GM23338 (cell line): ENCODE measurements around the gene DBH. TPM values are rescaled to one million over a fixed set of nuclear protein-coding genes. Genes with fewer than 3 reads are reported as not detected.

ENCODE experiments used
- ATAC-seq: fragments of 200-7000 bp; cut with Tn5 transposase; 3 replicates; pipeline ENCODE4 v1.9.1; 2020
- DNase-seq: peaks from one replicate; pipeline ENCODE4 v3.0.0-alpha.2; 2015; ENCODE audit warnings: low spot score
- H2AFZ ChIP-seq: fragments of 200-600 bp; sonication (generic); 2 replicates; pipeline ENCODE4 v1.8.0; 2016; ENCODE audit warnings: antibody characterized with exemption, mild to moderate bottlenecking, moderate library complexity
- H3F3A ChIP-seq: fragments of 200-600 bp; sonication (generic); replicated peaks from 2 replicates; pipeline ENCODE4 v1.8.0; 2017; ENCODE audit warnings: antibody characterized with exemption, mixed run types, low read depth
- H3K27ac ChIP-seq: fragments of 200-600 bp; sonication (generic); 2 replicates; pipeline ENCODE4 v1.6.1; 2016; ENCODE audit warnings: low read depth
- H3K27me3 ChIP-seq: fragments of 200-600 bp; sonication (generic); 2 replicates; pipeline ENCODE4 v1.8.0; 2016; ENCODE audit warnings: mild to moderate bottlenecking, mixed run types, moderate library complexity; ENCODE audit not compliant: insufficient read depth
- H3K36me3 ChIP-seq: fragments of 200-600 bp; sonication (generic); 2 replicates; pipeline ENCODE4 v1.8.0; 2016; ENCODE audit warnings: mild to moderate bottlenecking; ENCODE audit not compliant: insufficient read depth
- H3K4me1 ChIP-seq: fragments of 200-600 bp; sonication (generic); 2 replicates; pipeline ENCODE4 v1.8.0; 2016; ENCODE audit warnings: mild to moderate bottlenecking, moderate library complexity; ENCODE audit not compliant: insufficient read depth
- H3K4me2 ChIP-seq: fragments of 200-600 bp; sonication (generic); 2 replicates; pipeline ENCODE4 v1.7.1; 2017; ENCODE audit warnings: mixed run types
- H3K4me3 ChIP-seq: fragments of 200-600 bp; sonication (generic); 2 replicates; pipeline ENCODE4 v1.6.1; 2016; ENCODE audit warnings: mixed run types
- H3K79me2 ChIP-seq: fragments of 200-600 bp; sonication (generic); replicated peaks from 2 replicates; pipeline ENCODE4 v1.8.0; 2017; ENCODE audit warnings: mild to moderate bottlenecking; ENCODE audit not compliant: insufficient read depth
- H3K9me2 ChIP-seq: fragments of 200-600 bp; sonication (generic); 2 replicates; pipeline ENCODE4 v1.8.0; 2017; ENCODE audit not compliant: insufficient read depth
- H4K20me1 ChIP-seq: fragments of 200-600 bp; sonication (generic); replicated peaks from 2 replicates; pipeline ENCODE4 v1.8.0; 2017; ENCODE audit warnings: mild to moderate bottlenecking; ENCODE audit not compliant: insufficient read depth
- H3K27ac Mint-ChIP-seq: 2 replicates; pipeline ENCODE4 v1.8.0; 2020; ENCODE audit warnings: inconsistent platforms, mild to moderate bottlenecking, moderate library complexity, mixed read lengths
- H3K27me3 Mint-ChIP-seq: 3 replicates; pipeline ENCODE4 v1.8.0; 2022; ENCODE audit warnings: low read depth, mild to moderate bottlenecking, moderate library complexity, mixed read lengths, inconsistent platforms; ENCODE audit not compliant: insufficient read depth, poor library complexity
- H3K36me3 Mint-ChIP-seq: 3 replicates; pipeline ENCODE4 v1.8.0; 2021; ENCODE audit warnings: low read depth, mild to moderate bottlenecking, inconsistent platforms, moderate library complexity, mixed read lengths
- H3K4me1 Mint-ChIP-seq: 3 replicates; pipeline ENCODE4 v1.8.0; 2020; ENCODE audit warnings: mild to moderate bottlenecking, inconsistent platforms, mixed read lengths
- H3K4me3 Mint-ChIP-seq: 3 replicates; pipeline ENCODE4 v1.8.0; 2021; ENCODE audit warnings: moderate library complexity, mild to moderate bottlenecking, inconsistent platforms, mixed read lengths
- H3K9me3 Mint-ChIP-seq: 3 replicates; pipeline ENCODE4 v1.8.0; 2020; ENCODE audit warnings: moderate library complexity, mild to moderate bottlenecking, inconsistent platforms, mixed read lengths
- CREB1 ChIP-seq: fragments of 250-450 bp; sonication (Bioruptor Pico); IDR thresholded peaks from 2 replicates; pipeline ENCODE4 v1.5.0; 2020; ENCODE audit warnings: low read depth, mild to moderate bottlenecking, moderate library complexity
- EZH2 ChIP-seq: fragments of 200-600 bp; sonication (generic); IDR thresholded peaks from one replicate; pipeline ENCODE4 v1.8.0; 2017; ENCODE audit warnings: antibody characterized with exemption, mild to moderate bottlenecking, low read depth; ENCODE audit not compliant: unreplicated experiment
- EZH2phosphoT487 ChIP-seq: fragments of 200-600 bp; sonication (generic); IDR thresholded peaks from one replicate; pipeline ENCODE4 v1.8.1; 2018; ENCODE audit warnings: antibody characterized with exemption; ENCODE audit not compliant: unreplicated experiment
- JUNB ChIP-seq: IDR thresholded peaks from one replicate; pipeline ENCODE4 v1.6.1; 2016; ENCODE audit warnings: antibody characterized with exemption; ENCODE audit not compliant: unreplicated experiment
- POLR2AphosphoS5 ChIP-seq: IDR thresholded peaks from 2 replicates; pipeline ENCODE4 v1.6.1; 2016; ENCODE audit warnings: antibody characterized with exemption, low read depth
- REST ChIP-seq: IDR thresholded peaks from one replicate; pipeline ENCODE4 v1.6.1; 2018; ENCODE audit warnings: antibody characterized with exemption; ENCODE audit not compliant: unreplicated experiment
- STAT1 ChIP-seq: IDR thresholded peaks from one replicate; pipeline ENCODE4 v1.6.1; 2016; ENCODE audit warnings: antibody characterized with exemption; ENCODE audit not compliant: unreplicated experiment
- ZNF114 ChIP-seq: fragments of 250-450 bp; sonication (Bioruptor Pico); IDR thresholded peaks from 2 replicates; pipeline ENCODE4 v1.5.0; 2020; ENCODE audit warnings: mild to moderate bottlenecking, moderate library complexity
- ZNF331 ChIP-seq: fragments of 250-450 bp; sonication (Bioruptor Pico); IDR thresholded peaks from 2 replicates; pipeline ENCODE4 v1.5.0; 2020; ENCODE audit warnings: low read depth, mild to moderate bottlenecking, moderate library complexity
- polyA plus RNA-seq: library from polyadenylated mRNA; unstranded; fragments of >200 nt; fragmentation: Nextera tagmentation; extraction: Ambion mirVana; gene quantifications from 2 replicates; pipeline ENCODE4 v1.2.1, GENCODE V29; 2016
- total RNA-seq: library from RNA; depleted of rRNA; stranded (reverse); fragments of >200 nt; shearing (Covaris generic); gene quantifications from 2 replicates; pipeline ENCODE4 v1.2.3, GENCODE V29; 2014
- TF ChIP-seq, protein P1 (sequence below), 2 experiments: fragments of 200-600 bp in 1 of 2; sonication (generic) in 1 of 2; conservative IDR thresholded peaks; 2 replicates each; pipeline versions ENCODE4 v1.5.1 to v1.6.1; 2016 to 2017; ENCODE audit warnings: antibody characterized with exemption in 2 of 2, low read depth in 2 of 2, mild to moderate bottlenecking in 2 of 2, moderate library complexity in 1 of 2
- TF ChIP-seq, protein P2 (sequence below): IDR thresholded peaks from 2 replicates; pipeline ENCODE4 v1.6.1; 2016; ENCODE audit warnings: antibody characterized with exemption

Gene DBH
- total and polyA plus RNA-seq, 2 experiments from 2014 or later, result 0.08 to 0.24 TPM

GRCh38 chr9:133608382-133608781 lies 27.8 kb upstream of the DBH start (continued):
- TF ChIP-seq, protein P1, sequence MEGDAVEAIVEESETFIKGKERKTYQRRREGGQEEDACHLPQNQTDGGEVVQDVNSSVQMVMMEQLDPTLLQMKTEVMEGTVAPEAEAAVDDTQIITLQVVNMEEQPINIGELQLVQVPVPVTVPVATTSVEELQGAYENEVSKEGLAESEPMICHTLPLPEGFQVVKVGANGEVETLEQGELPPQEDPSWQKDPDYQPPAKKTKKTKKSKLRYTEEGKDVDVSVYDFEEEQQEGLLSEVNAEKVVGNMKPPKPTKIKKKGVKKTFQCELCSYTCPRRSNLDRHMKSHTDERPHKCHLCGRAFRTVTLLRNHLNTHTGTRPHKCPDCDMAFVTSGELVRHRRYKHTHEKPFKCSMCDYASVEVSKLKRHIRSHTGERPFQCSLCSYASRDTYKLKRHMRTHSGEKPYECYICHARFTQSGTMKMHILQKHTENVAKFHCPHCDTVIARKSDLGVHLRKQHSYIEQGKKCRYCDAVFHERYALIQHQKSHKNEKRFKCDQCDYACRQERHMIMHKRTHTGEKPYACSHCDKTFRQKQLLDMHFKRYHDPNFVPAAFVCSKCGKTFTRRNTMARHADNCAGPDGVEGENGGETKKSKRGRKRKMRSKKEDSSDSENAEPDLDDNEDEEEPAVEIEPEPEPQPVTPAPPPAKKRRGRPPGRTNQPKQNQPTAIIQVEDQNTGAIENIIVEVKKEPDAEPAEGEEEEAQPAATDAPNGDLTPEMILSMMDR (conservative IDR thresholded peaks at IDR 0.05; ENCODE audit: low read depth in 2 of 2), result no peak
- TF ChIP-seq STAT1, result no peak
- no peak for TF ChIP-seq ZNF331 (CRISPR knock-in tag)

- H3K4me1 Mint-ChIP-seq, result peaks cover 15% of the 10 kb centered on the region
- H3K4me3 ChIP-seq, result peak overlapping the region; percentile 46; the same call in 1 of the 2 replicates
- TF ChIP-seq POLR2AphosphoS5, result no peak
- TF ChIP-seq, protein P2, sequence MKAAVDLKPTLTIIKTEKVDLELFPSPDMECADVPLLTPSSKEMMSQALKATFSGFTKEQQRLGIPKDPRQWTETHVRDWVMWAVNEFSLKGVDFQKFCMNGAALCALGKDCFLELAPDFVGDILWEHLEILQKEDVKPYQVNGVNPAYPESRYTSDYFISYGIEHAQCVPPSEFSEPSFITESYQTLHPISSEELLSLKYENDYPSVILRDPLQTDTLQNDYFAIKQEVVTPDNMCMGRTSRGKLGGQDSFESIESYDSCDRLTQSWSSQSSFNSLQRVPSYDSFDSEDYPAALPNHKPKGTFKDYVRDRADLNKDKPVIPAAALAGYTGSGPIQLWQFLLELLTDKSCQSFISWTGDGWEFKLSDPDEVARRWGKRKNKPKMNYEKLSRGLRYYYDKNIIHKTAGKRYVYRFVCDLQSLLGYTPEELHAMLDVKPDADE, result no peak
- TF ChIP-seq ZNF114, result no peak
- no peak for TF ChIP-seq REST
- TF ChIP-seq, protein P1 (conservative IDR thresholded peaks at IDR 0.05; ENCODE audit: low read depth in 2 of 2), result no peak
- TF ChIP-seq EZH2phosphoT487, result no peak
- no peak for TF ChIP-seq ZNF331 (CRISPR knock-in tag)
- no peak for TF ChIP-seq JUNB
- TF ChIP-seq EZH2, result no peak
- no peak for TF ChIP-seq CREB1 (CRISPR knock-in tag)
These were observed 27.3 kb upstream of the DBH start for GRCh38 chr9:133608889-133609288.

More at GRCh38 chr9:133608889-133609288, 27.3 kb upstream of the DBH start:
- 0 out of 3 replicates have a peak overlapping the region, but pooled peaks have one; percentile 43 for H3K4me3 Mint-ChIP-seq
- Histone ChIP-seq H3K36me3 (no peaks in the 10 kb centered on the region), H3K27ac (no peak overlapping the region), H3F3A (no peaks in the 10 kb centered on the region), H3K4me1 (no peaks in the 10 kb centered on the region; the same call in 1 of the 2 replicates), H2AFZ (0 out of 2 replicates have a peak overlapping the region, but pooled peaks have one; percentile 43), H3K79me2 (no peaks in the 10 kb centered on the region), H3K27me3 (peaks cover 15% of the 10 kb centered on the region), H3K9me2 (no peaks in the 10 kb centered on the region), H3K4me2 (peak overlapping the region; percentile 66; the same call in 1 of the 2 replicates), H4K20me1 (no peaks in the 10 kb centered on the region)
- no peaks in the 10 kb centered on the region for H3K9me3 Mint-ChIP-seq
- no peaks in the 10 kb centered on the region for H3K36me3 Mint-ChIP-seq
- peak; percentile 63 for DNase-seq
- peak; percentile 49 for ATAC-seq
- H3K27ac Mint-ChIP-seq, result no peak overlapping the region
- H3K27me3 Mint-ChIP-seq, result peaks cover 17% of the 10 kb centered on the region
